Kidney epithelial cell (primary cell): ENCODE measurements around the gene F11. TPM values are rescaled to one million over a fixed set of nuclear protein-coding genes. Genes with fewer than 3 reads are reported as not detected.
"Not testable (repeated sequence)": the region's sequence is repeated elsewhere in the genome, so short reads cannot be mapped to it uniquely, and the experiment has no call there.

Experiments
- DNase-seq: peaks from one replicate; pipeline ENCODE4 v3.0.0-alpha.2; 2010; ENCODE audit warnings: low read depth
- H3K27me3 ChIP-seq: 2 replicates; pipeline ENCODE4 v1.6.0; 2011; ENCODE audit warnings: low read length; ENCODE audit not compliant: control insufficient read depth, insufficient read depth
- H3K36me3 ChIP-seq: 2 replicates; pipeline ENCODE4 v1.5.1; 2011; ENCODE audit warnings: low read length; ENCODE audit not compliant: control insufficient read depth, insufficient read depth
- H3K4me3 ChIP-seq: 2 replicates; pipeline ENCODE4 v1.5.1; 2011; ENCODE audit warnings: low read depth, mild to moderate bottlenecking, control low read depth, low read length
- CTCF ChIP-seq: IDR thresholded peaks from 2 replicates; pipeline ENCODE4 v1.5.1; 2011; ENCODE audit warnings: mild to moderate bottlenecking, moderate library complexity, low read length, control low read depth, inconsistent platforms; ENCODE audit not compliant: insufficient read depth, poor library complexity, severe bottlenecking
- total RNA-seq: library from RNA; depleted of rRNA; stranded (reverse); fragments of >200 nt; gene quantifications from 2 replicates; pipeline ENCODE4 v1.2.3, GENCODE V29; 2015

Gene F11
- total RNA-seq, 1 donor from 2014 or later = not detected

GRCh38 chr4:186244835-186245234 is 21.2 kb upstream of the F11 start:
- no peak for DNase-seq
- H3K27me3 ChIP-seq = no peaks in the 10 kb centered on the region
- no peaks in the 10 kb centered on the region for H3K36me3 ChIP-seq
- no peak for TF ChIP-seq CTCF
- H3K4me3 ChIP-seq = no peak overlapping the region

- H3K4me3 ChIP-seq, H3K27me3 ChIP-seq, DNase-seq, H3K36me3 ChIP-seq: not testable (repeated sequence)
These were observed 18.8 kb upstream of the F11 start for GRCh38 chr4:186247062-186247752.

- no peak for DNase-seq
- H3K36me3 ChIP-seq = no peaks in the 10 kb centered on the region
- H3K27me3 ChIP-seq = no peaks in the 10 kb centered on the region
- no peak for TF ChIP-seq CTCF
- no peak overlapping the region for H3K4me3 ChIP-seq
These were observed 17.3 kb upstream of the F11 start for GRCh38 chr4:186248643-186249042.

GRCh38 chr4:186249785-186250754 is 15.9 kb upstream of the F11 start:
- Histone ChIP-seq H3K27me3 (no peaks in the 10 kb centered on the region), H3K36me3 (no peaks in the 10 kb centered on the region), H3K4me3 (no peak overlapping the region)
- TF ChIP-seq CTCF = no peak
- no peak for DNase-seq

GRCh38 chr4:186250760-186251159 is 15.2 kb upstream of the F11 start:
- no peak for TF ChIP-seq CTCF
- DNase-seq = no peak
- H3K36me3 ChIP-seq = no peaks in the 10 kb centered on the region
- no peak overlapping the region for H3K4me3 ChIP-seq
- H3K27me3 ChIP-seq = no peaks in the 10 kb centered on the region

- Histone ChIP-seq H3K4me3 (no peak overlapping the region), H3K36me3 (no peaks in the 10 kb centered on the region), H3K27me3 (no peaks in the 10 kb centered on the region)
- DNase-seq = no peak
- TF ChIP-seq CTCF = no peak
These were observed 10.9 kb upstream of the F11 start for GRCh38 chr4:186255122-186255521.
